ENCODE measurements around the gene RNU7-1. TPM values are rescaled to one million over a fixed set of nuclear protein-coding genes. Genes with fewer than 3 reads are reported as not detected.

Gene RNU7-1
- total and polyA plus RNA-seq, 9 of the 15 experiments (the other 6 are each of a cell fraction or from before 2014, with no cell fraction given) = not detected

DNA sequence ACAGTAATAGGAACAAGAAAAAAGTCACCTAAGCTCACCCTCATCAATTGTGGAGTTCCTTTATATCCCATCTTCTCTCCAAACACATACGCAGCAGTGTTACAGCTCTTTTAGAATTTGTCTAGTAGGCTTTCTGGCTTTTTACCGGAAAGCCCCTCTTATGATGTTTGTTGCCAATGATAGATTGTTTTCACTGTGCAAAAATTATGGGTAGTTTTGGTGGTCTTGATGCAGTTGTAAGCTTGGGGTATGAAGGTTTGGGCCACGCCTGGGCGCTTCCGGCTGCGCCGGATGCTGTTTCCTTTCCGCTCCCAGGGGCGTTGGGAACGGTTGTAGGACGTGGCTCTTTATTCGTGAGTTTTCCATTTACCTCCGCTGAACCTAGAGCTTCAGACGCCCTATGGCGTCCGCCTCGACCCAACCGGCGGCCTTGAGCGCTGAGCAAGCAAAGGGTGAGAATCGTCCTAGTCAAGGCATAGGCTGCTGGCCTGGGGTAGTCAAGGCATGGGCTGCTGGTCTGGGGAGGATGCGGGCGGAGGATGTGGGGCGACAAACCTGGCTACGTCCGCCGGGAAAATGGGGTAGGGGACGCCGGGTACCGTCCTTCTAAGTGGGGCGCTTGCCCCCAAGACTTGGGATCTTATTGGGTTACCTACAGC, at the start of gene RNU7-1, which contains the start of gene C12orf57 (continued):
- 0 out of 2 replicates have a peak, but pooled peaks have one; percentile 10 for TF ChIP-seq ZNF589 (CRISPR knock-in tag; IDR thresholded peaks at IDR 0.05; ENCODE audit: low read depth)
- TF ChIP-seq RBM14 (IDR thresholded peaks at IDR 0.05; ENCODE audit: borderline replicate concordance, insufficient read depth, low read depth, low read length) = no peak
- TF ChIP-seq CBFA2T2 (conservative IDR thresholded peaks at IDR 0.05) = peak; percentile 10; the same call in 1 of the 2 replicates
- TF ChIP-seq ZFP30 (CRISPR knock-in tag; IDR thresholded peaks at IDR 0.05; ENCODE audit: borderline replicate concordance) = peak; percentile 92; the same call in 1 of the 2 replicates
- no peak for TF ChIP-seq SAFB2 (IDR thresholded peaks at IDR 0.05; ENCODE audit: borderline replicate concordance, low read depth, low read length, severe bottlenecking)
- TF ChIP-seq PTTG1 (tag; IDR thresholded peaks at IDR 0.05; ENCODE audit: low read depth) = no peak
- TF ChIP-seq RBM15 (IDR thresholded peaks at IDR 0.05; ENCODE audit: insufficient read depth, low read length) = 0 out of 2 replicates have a peak, but pooled peaks have one; percentile 7
- TF ChIP-seq ZFPM2 (CRISPR knock-in tag; IDR thresholded peaks at IDR 0.05) = peak; percentile 94
- TF ChIP-seq, protein P1, sequence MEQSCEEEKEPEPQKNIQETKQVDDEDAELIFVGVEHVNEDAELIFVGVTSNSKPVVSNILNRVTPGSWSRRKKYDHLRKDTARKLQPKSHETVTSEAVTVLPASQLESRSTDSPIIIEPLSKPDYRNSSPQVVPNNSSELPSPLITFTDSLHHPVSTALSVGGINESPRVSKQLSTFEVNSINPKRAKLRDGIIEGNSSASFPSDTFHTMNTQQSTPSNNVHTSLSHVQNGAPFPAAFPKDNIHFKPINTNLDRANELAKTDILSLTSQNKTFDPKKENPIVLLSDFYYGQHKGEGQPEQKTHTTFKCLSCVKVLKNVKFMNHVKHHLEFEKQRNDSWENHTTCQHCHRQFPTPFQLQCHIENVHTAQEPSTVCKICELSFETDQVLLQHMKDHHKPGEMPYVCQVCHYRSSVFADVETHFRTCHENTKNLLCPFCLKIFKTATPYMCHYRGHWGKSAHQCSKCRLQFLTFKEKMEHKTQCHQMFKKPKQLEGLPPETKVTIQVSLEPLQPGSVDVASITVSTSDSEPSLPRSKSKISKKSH (CRISPR knock-in tag; IDR thresholded peaks at IDR 0.05) = peak; percentile 90; the same call in 1 of the 2 replicates
- no peak for TF ChIP-seq HDAC1 (IDR thresholded peaks at IDR 0.05)
- peak; percentile 64 for TF ChIP-seq LEF1 (IDR thresholded peaks at IDR 0.05)
- TF ChIP-seq ZNF263 (CRISPR knock-in tag; IDR thresholded peaks at IDR 0.05; ENCODE audit: borderline replicate concordance) = no peak
- no peak for TF ChIP-seq MCM3 (IDR thresholded peaks at IDR 0.05)
- TF ChIP-seq, protein P2, sequence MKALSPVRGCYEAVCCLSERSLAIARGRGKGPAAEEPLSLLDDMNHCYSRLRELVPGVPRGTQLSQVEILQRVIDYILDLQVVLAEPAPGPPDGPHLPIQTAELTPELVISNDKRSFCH (CRISPR knock-in tag; IDR thresholded peaks at IDR 0.05) = no peak
- TF ChIP-seq, protein P2 (tag; IDR thresholded peaks at IDR 0.05) = no peak
- TF ChIP-seq GABPA (tag; conservative IDR thresholded peaks at IDR 0.05; ENCODE audit: low read depth) = peak; percentile 87
- TF ChIP-seq NR2F6 (CRISPR knock-in tag; IDR thresholded peaks at IDR 0.05) = peak; percentile 94; the same call in 1 of the 2 replicates
- peak; percentile 82 for TF ChIP-seq NCOA4 (IDR thresholded peaks at IDR 0.05; ENCODE audit: partially characterized antibody)
- peak; percentile 76 for TF ChIP-seq PHTF2 (CRISPR knock-in tag; IDR thresholded peaks at IDR 0.05)
- TF ChIP-seq, protein P3, sequence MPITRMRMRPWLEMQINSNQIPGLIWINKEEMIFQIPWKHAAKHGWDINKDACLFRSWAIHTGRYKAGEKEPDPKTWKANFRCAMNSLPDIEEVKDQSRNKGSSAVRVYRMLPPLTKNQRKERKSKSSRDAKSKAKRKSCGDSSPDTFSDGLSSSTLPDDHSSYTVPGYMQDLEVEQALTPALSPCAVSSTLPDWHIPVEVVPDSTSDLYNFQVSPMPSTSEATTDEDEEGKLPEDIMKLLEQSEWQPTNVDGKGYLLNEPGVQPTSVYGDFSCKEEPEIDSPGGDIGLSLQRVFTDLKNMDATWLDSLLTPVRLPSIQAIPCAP (CRISPR knock-in tag; IDR thresholded peaks at IDR 0.05; ENCODE audit: borderline replicate concordance) = peak; percentile 59; the same call in 1 of the 2 replicates
- no peak for TF ChIP-seq NR2C1 (IDR thresholded peaks at IDR 0.05)
- TF ChIP-seq NR2C1 (tag; IDR thresholded peaks at IDR 0.05) = peak; percentile 58
- no peak for TF ChIP-seq MIER1 (IDR thresholded peaks at IDR 0.05; ENCODE audit: low read depth)
- TF ChIP-seq, protein P4, sequence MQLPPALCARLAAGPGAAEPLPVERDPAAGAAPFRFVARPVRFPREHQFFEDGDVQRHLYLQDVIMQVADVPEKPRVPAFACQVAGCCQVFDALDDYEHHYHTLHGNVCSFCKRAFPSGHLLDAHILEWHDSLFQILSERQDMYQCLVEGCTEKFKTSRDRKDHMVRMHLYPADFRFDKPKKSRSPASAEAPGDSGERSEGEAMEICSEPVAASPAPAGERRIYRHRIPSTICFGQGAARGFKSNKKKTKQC (CRISPR knock-in tag; IDR thresholded peaks at IDR 0.05) = peak; percentile 84
- TF ChIP-seq TAF9B (IDR thresholded peaks at IDR 0.05; ENCODE audit: partially characterized antibody) = peak; percentile 93
- 0 out of 2 replicates have a peak, but pooled peaks have one; percentile 2 for TF ChIP-seq CEBPG (CRISPR knock-in tag; IDR thresholded peaks at IDR 0.05)
- no peak for TF ChIP-seq CEBPG (tag; conservative IDR thresholded peaks at IDR 0.05 in 1 of 2, IDR thresholded peaks at IDR 0.05 in 1 of 2)

Data from K562 (cell line).